ENCODE results near the gene MYBPH.

MYBPH gene

GRCh38 chr1:203150511-203151297 is 24.9 kb downstream of the MYBPH start:
- Histone ChIP-seq H3K4ac (ENCODE audit: low read length) (no peak overlapping the region), H2BK5ac (ENCODE audit: low read length) (peak overlapping the region; percentile 87), H3K4me2 (ENCODE audit: insufficient read depth, low read length, poor library complexity, severe bottlenecking) (no peak overlapping the region), H3K18ac (ENCODE audit: low read length) (peak overlapping the region; percentile 89), H4K8ac (ENCODE audit: low read depth, low read length) (no peak overlapping the region), H3K9me3 (replicated peaks in 1 of 2; ENCODE audit: control insufficient read depth in 2 of 2, insufficient read depth in 1 of 2, low read depth in 1 of 2, low read length in 2 of 2) (no peaks in the 10 kb centered on the region), H2BK15ac (ENCODE audit: low read length) (peak overlapping the region; percentile 62), H3K23ac (ENCODE audit: low read depth, low read length, poor library complexity) (peak overlapping the region; percentile 56), H2BK120ac (ENCODE audit: low read depth, low read length) (no peak overlapping the region), H3K36me3 (replicated peaks in 1 of 2; ENCODE audit: control insufficient read depth in 2 of 2, insufficient read depth in 2 of 2, low read length in 2 of 2) (no peaks in the 10 kb centered on the region), H3K27me3 (ENCODE audit: control insufficient read depth in 3 of 3, insufficient read depth in 3 of 3, low read depth in 1 of 3, low read length in 3 of 3) (no peaks in the 10 kb centered on the region), H2AK5ac (ENCODE audit: low read depth, low read length) (peak overlapping the region; percentile 79), H3K27ac (replicated peaks; ENCODE audit: low read length) (no peak overlapping the region), H3K14ac (ENCODE audit: low read length) (no peak overlapping the region), H3K4me1 (ENCODE audit: control insufficient read depth in 2 of 2, insufficient read depth in 1 of 2, low read depth in 1 of 2, low read length in 2 of 2) (peaks cover 26 to 47% of the 10 kb centered on the region in 2 donors), H2BK12ac (ENCODE audit: low read length) (peak overlapping the region; percentile 64), H3K4me3 (ENCODE audit: low read length in 2 of 2) (no peak overlapping the region), H3K9ac (ENCODE audit: low read depth, low read length, poor library complexity) (no peak overlapping the region), H3K79me1 (ENCODE audit: low read depth, low read length) (no peaks in the 10 kb centered on the region), H4K91ac (ENCODE audit: low read depth, low read length, poor library complexity) (no peak overlapping the region), H2AFZ (ENCODE audit: low read length) (no peak overlapping the region)
- WGBS, 2 donors (ENCODE audit: extremely low coverage in 2 of 2, insufficient read length in 2 of 2, insufficient replicate concordance in 1 of 2) = no CpG with 5 or more reads among the region's 9 CpGs
- DNase-seq (ENCODE audit: low spot score) = no peak

DNA sequence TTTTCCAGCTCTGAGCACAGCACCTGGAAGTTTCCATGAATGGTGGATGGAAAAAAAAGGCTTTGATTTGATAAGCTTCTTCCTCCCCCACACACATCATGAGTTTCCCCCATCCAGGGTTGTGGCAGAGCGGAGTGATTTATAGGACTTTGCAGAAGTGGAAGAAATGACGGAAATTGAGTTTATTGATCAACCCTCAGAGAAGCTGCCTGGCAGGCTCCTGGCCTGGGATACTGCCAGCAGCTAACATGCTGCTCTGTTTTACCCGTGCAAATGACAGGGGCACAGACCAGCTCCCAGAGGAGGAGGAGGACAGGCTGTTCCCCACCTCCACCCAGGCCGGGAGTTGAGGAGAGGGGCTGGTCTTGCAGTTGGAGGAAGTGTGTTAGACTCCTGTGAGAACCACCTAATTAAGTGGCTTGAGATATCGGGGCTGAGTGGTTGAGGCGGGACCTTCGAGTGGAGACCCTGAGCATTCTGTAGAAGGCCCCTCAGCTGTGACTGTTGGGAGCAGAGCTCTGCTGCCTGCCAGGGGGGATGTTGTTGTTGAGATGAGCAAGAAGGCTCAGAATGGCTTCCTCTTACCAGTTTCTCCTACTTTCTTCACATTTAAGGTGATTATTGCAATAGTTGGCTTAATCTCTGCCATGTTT is 26.3 kb downstream of the MYBPH start:
- no CpG with 5 or more reads among the region's 7 CpGs for WGBS, 2 donors (ENCODE audit: extremely low coverage in 2 of 2, insufficient read length in 2 of 2, insufficient replicate concordance in 1 of 2)
- Histone ChIP-seq H3K79me1 (ENCODE audit: low read depth, low read length) (no peaks in the 10 kb centered on the region), H2AK5ac (ENCODE audit: low read depth, low read length) (no peak overlapping the region), H2BK120ac (ENCODE audit: low read depth, low read length) (no peak overlapping the region), H3K4me3 (ENCODE audit: low read length in 2 of 2) (no peak overlapping the region), H3K27me3 (ENCODE audit: control insufficient read depth in 3 of 3, insufficient read depth in 3 of 3, low read depth in 1 of 3, low read length in 3 of 3) (no peaks in the 10 kb centered on the region), H4K91ac (ENCODE audit: low read depth, low read length, poor library complexity) (no peak overlapping the region), H3K9ac (ENCODE audit: low read depth, low read length, poor library complexity) (no peak overlapping the region), H4K8ac (ENCODE audit: low read depth, low read length) (no peak overlapping the region), H2AFZ (ENCODE audit: low read length) (no peak overlapping the region), H3K23ac (ENCODE audit: low read depth, low read length, poor library complexity) (no peak overlapping the region), H2BK15ac (ENCODE audit: low read length) (no peak overlapping the region), H3K4me1 (ENCODE audit: control insufficient read depth in 2 of 2, insufficient read depth in 1 of 2, low read depth in 1 of 2, low read length in 2 of 2) (peaks cover 26 to 42% of the 10 kb centered on the region in 2 donors), H3K36me3 (replicated peaks in 1 of 2; ENCODE audit: control insufficient read depth in 2 of 2, insufficient read depth in 2 of 2, low read length in 2 of 2) (no peaks in the 10 kb centered on the region), H2BK5ac (ENCODE audit: low read length) (no peak overlapping the region), H3K9me3 (replicated peaks in 1 of 2; ENCODE audit: control insufficient read depth in 2 of 2, insufficient read depth in 1 of 2, low read depth in 1 of 2, low read length in 2 of 2) (no peaks in the 10 kb centered on the region), H3K4me2 (ENCODE audit: insufficient read depth, low read length, poor library complexity, severe bottlenecking) (no peak overlapping the region), H3K14ac (ENCODE audit: low read length) (no peak overlapping the region), H2BK12ac (ENCODE audit: low read length) (peak overlapping the region; percentile 24), H3K18ac (ENCODE audit: low read length) (peak overlapping the region; percentile 12), H3K27ac (replicated peaks; ENCODE audit: low read length) (no peak overlapping the region), H3K4ac (ENCODE audit: low read length) (no peak overlapping the region)
- no peak for DNase-seq (ENCODE audit: low spot score)

DNA sequence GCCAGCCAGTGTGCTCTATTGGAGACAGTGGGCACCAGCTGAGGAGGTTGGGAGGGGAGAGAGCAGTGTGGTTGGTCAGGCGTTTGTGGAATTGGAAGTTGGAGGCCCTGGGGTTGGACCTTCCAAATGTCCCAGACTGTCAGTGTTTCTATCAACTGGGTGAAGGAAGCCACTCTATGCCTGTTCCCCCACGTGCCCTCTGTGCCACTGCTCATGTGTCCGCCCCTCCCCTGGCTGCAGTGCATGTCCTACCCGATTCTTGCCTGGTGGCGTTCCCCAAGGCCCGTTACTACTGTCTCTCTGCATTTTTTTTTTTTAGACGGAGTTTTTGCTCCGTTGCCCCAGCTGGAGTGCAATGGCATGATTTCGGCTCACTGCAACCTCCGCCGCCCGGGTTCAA is 27.0 kb downstream of the MYBPH start:
- H3K23ac ChIP-seq (ENCODE audit: low read depth, low read length, poor library complexity) = peak overlapping the region; percentile 48
- H3K27me3 ChIP-seq (ENCODE audit: control insufficient read depth in 3 of 3, insufficient read depth in 3 of 3, low read depth in 1 of 3, low read length in 3 of 3) = no peaks in the 10 kb centered on the region
- no peak overlapping the region for H3K27ac ChIP-seq (replicated peaks; ENCODE audit: low read length)
- DNase-seq (ENCODE audit: low spot score) = no peak
- no peaks in the 10 kb centered on the region for H3K79me1 ChIP-seq (ENCODE audit: low read depth, low read length)
- no peak overlapping the region for H3K4me3 ChIP-seq (ENCODE audit: low read length in 2 of 2)
- no peak overlapping the region for H4K8ac ChIP-seq (ENCODE audit: low read depth, low read length)
- no peak overlapping the region for H3K9ac ChIP-seq (ENCODE audit: low read depth, low read length, poor library complexity)
- peak overlapping the region; percentile 41 for H2BK15ac ChIP-seq (ENCODE audit: low read length)
- no peak overlapping the region for H2BK120ac ChIP-seq (ENCODE audit: low read depth, low read length)
- H4K91ac ChIP-seq (ENCODE audit: low read depth, low read length, poor library complexity) = no peak overlapping the region
- H3K4me1 ChIP-seq (ENCODE audit: control insufficient read depth in 2 of 2, insufficient read depth in 1 of 2, low read depth in 1 of 2, low read length in 2 of 2) = peaks cover 24 to 36% of the 10 kb centered on the region in 2 donors
- H2AK5ac ChIP-seq (ENCODE audit: low read depth, low read length) = peak overlapping the region; percentile 86
- no peak overlapping the region for H3K4ac ChIP-seq (ENCODE audit: low read length)
- no peaks in the 10 kb centered on the region for H3K36me3 ChIP-seq (replicated peaks in 1 of 2; ENCODE audit: control insufficient read depth in 2 of 2, insufficient read depth in 2 of 2, low read length in 2 of 2)
- H2BK5ac ChIP-seq (ENCODE audit: low read length) = no peak overlapping the region
- no peak overlapping the region for H3K14ac ChIP-seq (ENCODE audit: low read length)
- peaks cover 0 to 2% of the 10 kb centered on the region in 2 donors for H3K9me3 ChIP-seq (replicated peaks in 1 of 2; ENCODE audit: control insufficient read depth in 2 of 2, insufficient read depth in 1 of 2, low read depth in 1 of 2, low read length in 2 of 2)
- H2BK12ac ChIP-seq (ENCODE audit: low read length) = no peak overlapping the region
- WGBS, 2 donors (ENCODE audit: extremely low coverage in 2 of 2, insufficient read length in 2 of 2, insufficient replicate concordance in 1 of 2) = no CpG with 5 or more reads among the region's 12 CpGs
- H3K18ac ChIP-seq (ENCODE audit: low read length) = peak overlapping the region; percentile 34
- H3K4me2 ChIP-seq (ENCODE audit: insufficient read depth, low read length, poor library complexity, severe bottlenecking) = no peak overlapping the region
- H2AFZ ChIP-seq (ENCODE audit: low read length) = no peak overlapping the region

GRCh38 chr1:203148127-203148526 is 27.5 kb downstream of the MYBPH start:
- Histone ChIP-seq H3K4me3 (ENCODE audit: low read length in 2 of 2) (no peak overlapping the region), H3K27ac (replicated peaks; ENCODE audit: low read length) (no peak overlapping the region), H3K4me2 (ENCODE audit: insufficient read depth, low read length, poor library complexity, severe bottlenecking) (no peak overlapping the region), H3K9me3 (replicated peaks in 1 of 2; ENCODE audit: control insufficient read depth in 2 of 2, insufficient read depth in 1 of 2, low read depth in 1 of 2, low read length in 2 of 2) (peaks cover 0 to 2% of the 10 kb centered on the region in 2 donors), H2AFZ (ENCODE audit: low read length) (no peak overlapping the region), H3K14ac (ENCODE audit: low read length) (no peak overlapping the region), H2AK5ac (ENCODE audit: low read depth, low read length) (peak overlapping the region; percentile 86), H3K36me3 (replicated peaks in 1 of 2; ENCODE audit: control insufficient read depth in 2 of 2, insufficient read depth in 2 of 2, low read length in 2 of 2) (no peaks in the 10 kb centered on the region), H3K79me1 (ENCODE audit: low read depth, low read length) (no peaks in the 10 kb centered on the region), H2BK15ac (ENCODE audit: low read length) (no peak overlapping the region), H3K9ac (ENCODE audit: low read depth, low read length, poor library complexity) (no peak overlapping the region), H2BK120ac (ENCODE audit: low read depth, low read length) (no peak overlapping the region), H2BK12ac (ENCODE audit: low read length) (no peak overlapping the region), H2BK5ac (ENCODE audit: low read length) (no peak overlapping the region), H3K18ac (ENCODE audit: low read length) (no peak overlapping the region), H4K91ac (ENCODE audit: low read depth, low read length, poor library complexity) (no peak overlapping the region), H4K8ac (ENCODE audit: low read depth, low read length) (no peak overlapping the region), H3K27me3 (ENCODE audit: control insufficient read depth in 3 of 3, insufficient read depth in 3 of 3, low read depth in 1 of 3, low read length in 3 of 3) (no peaks in the 10 kb centered on the region), H3K4ac (ENCODE audit: low read length) (no peak overlapping the region), H3K23ac (ENCODE audit: low read depth, low read length, poor library complexity) (peak overlapping the region; percentile 48), H3K4me1 (ENCODE audit: control insufficient read depth in 2 of 2, insufficient read depth in 1 of 2, low read depth in 1 of 2, low read length in 2 of 2) (peaks cover 20 to 32% of the 10 kb centered on the region in 2 donors)
- no peak for DNase-seq (ENCODE audit: low spot score)
- no CpG with 5 or more reads among the region's 5 CpGs for WGBS, 2 donors (ENCODE audit: extremely low coverage in 2 of 2, insufficient read length in 2 of 2, insufficient replicate concordance in 1 of 2)

Measured in neuronal stem cell (in vitro differentiated cells).